H1 (cell line): ENCODE measurements around the gene C17orf50. TPM values are rescaled to one million over a fixed set of nuclear protein-coding genes. Genes with fewer than 3 reads are reported as not detected.

ENCODE experiments used
- CTCF ChIA-PET: fragments of 300-600 bp; sonication (Branson Sonifier 250); formaldehyde crosslinking; loops from one replicate; lab custom pipeline; 2021; ENCODE audit not compliant: partially characterized antibody; lab: Charles Lee
- POLR2A ChIA-PET: fragments of 300-600 bp; sonication (Branson Sonifier 250); formaldehyde crosslinking; loops from one replicate; lab custom pipeline; 2021; ENCODE audit warnings: inconsistent platforms; ENCODE audit not compliant: partially characterized antibody; lab: Charles Lee
- DNase-seq, 2 experiments: peaks; one replicate each; pipeline versions ENCODE4 v3.0.0 to v3.0.0-alpha.2; 2010 to 2022; ENCODE audit warnings: low spot score in 2 of 2, low read depth in 1 of 2, mixed read lengths in 1 of 2
- FAIRE-seq: peaks from 2 replicates; lab custom pipeline; 2011; peaks lifted over from hg19 to GRCh38; lab: Jason Lieb, UNC
- H2AFZ ChIP-seq: 2 replicates; pipeline ENCODE4 v1.8.1; 2012; ENCODE audit warnings: low read length, inconsistent platforms
- H2AK5ac ChIP-seq: 2 replicates; pipeline ENCODE4 v1.6.1; 2013; ENCODE audit warnings: low read depth, low read length
- H2BK120ac ChIP-seq: replicated peaks from 2 replicates; pipeline ENCODE3; 2013; ENCODE audit warnings: low read depth, low read length, inconsistent platforms
- H2BK12ac ChIP-seq: 2 replicates; pipeline ENCODE4 v1.6.1; 2013; ENCODE audit warnings: low read depth, low read length
- H2BK15ac ChIP-seq: 2 replicates; pipeline ENCODE4 v1.6.1; 2013; ENCODE audit warnings: low read length
- H2BK20ac ChIP-seq: 2 replicates; pipeline ENCODE4 v1.6.1; 2013; ENCODE audit warnings: low read length
- H2BK5ac ChIP-seq: 2 replicates; pipeline ENCODE4 v1.6.1; 2013; ENCODE audit warnings: low read depth, low read length
- H3K14ac ChIP-seq: 2 replicates; pipeline ENCODE4 v1.6.1; 2013; ENCODE audit warnings: inconsistent platforms; ENCODE audit not compliant: insufficient read length
- H3K18ac ChIP-seq: 2 replicates; pipeline ENCODE4 v1.6.1; 2013; ENCODE audit warnings: low read length; ENCODE audit errors: extremely low read depth
- H3K23ac ChIP-seq: 2 replicates; pipeline ENCODE4 v1.6.1; 2013; ENCODE audit warnings: inconsistent platforms; ENCODE audit not compliant: insufficient read length
- H3K23me2 ChIP-seq: 2 replicates; pipeline ENCODE4 v1.6.1; 2013; ENCODE audit warnings: low read depth, low read length
- H3K27ac ChIP-seq: 2 replicates; pipeline ENCODE4 v1.6.1; 2011; ENCODE audit warnings: low read depth, low read length, inconsistent platforms
- H3K27me3 ChIP-seq, 4 experiments: replicated peaks in 1 of 4; 1 replicate in 1 of 4; 2 replicates in 3 of 4; pipeline versions ENCODE4 v1.6.1 to v1.8.1; 2011 to 2013; ENCODE audit warnings: low read length in 3 of 4, mild to moderate bottlenecking in 3 of 4, inconsistent platforms in 2 of 4, mixed read lengths in 2 of 4, moderate library complexity in 1 of 4; ENCODE audit not compliant: control insufficient read depth in 3 of 4, insufficient read depth in 3 of 4; ENCODE audit errors: extremely low read depth in 1 of 4
- H3K36me3 ChIP-seq, 4 experiments: 2 replicates each; pipeline versions ENCODE4 v1.6.1 to v1.8.1; 2011 to 2013; ENCODE audit warnings: mild to moderate bottlenecking in 4 of 4, low read length in 3 of 4, moderate library complexity in 2 of 4, control low read depth in 1 of 4, inconsistent platforms in 1 of 4; ENCODE audit not compliant: insufficient read depth in 4 of 4, control insufficient read depth in 2 of 4
- H3K4ac ChIP-seq: replicated peaks from 2 replicates; pipeline ENCODE3; 2013; ENCODE audit warnings: low read length, low read depth, mixed read lengths, inconsistent platforms; ENCODE audit not compliant: insufficient read length
- H3K4me1 ChIP-seq, 4 experiments: replicated peaks in 1 of 4; 1 replicate in 1 of 4; 2 replicates in 3 of 4; pipeline versions ENCODE4 v1.6.1 to v1.8.1; 2011 to 2013; ENCODE audit warnings: low read length in 3 of 4, inconsistent platforms in 2 of 4, mixed read lengths in 1 of 4; ENCODE audit not compliant: insufficient read depth in 4 of 4, control insufficient read depth in 3 of 4
- H3K4me2 ChIP-seq, 2 experiments: 2 replicates each; pipeline versions ENCODE4 v1.6.1 to v1.8.1; 2011 to 2013; ENCODE audit warnings: low read depth in 2 of 2, low read length in 2 of 2, control low read depth in 1 of 2, inconsistent platforms in 1 of 2, mild to moderate bottlenecking in 1 of 2; ENCODE audit not compliant: insufficient read depth in 1 of 2
- H3K4me3 ChIP-seq, 4 experiments: fragments of 200-600, 300-600 bp in 1 of 4; sonication (generic), shearing (Covaris generic), sonication (Bioruptor Twin) in 1 of 4; 2 replicates each; pipeline versions ENCODE4 v1.5.1 to v1.8.1; 2011 to 2016; ENCODE audit warnings: low read length in 4 of 4, low read depth in 3 of 4, control low read depth in 2 of 4, inconsistent platforms in 2 of 4, mild to moderate bottlenecking in 2 of 4, mixed read lengths in 1 of 4, moderate library complexity in 1 of 4; ENCODE audit not compliant: insufficient read depth in 2 of 4; ENCODE audit errors: extremely low read depth in 1 of 4
- H3K56ac ChIP-seq: replicated peaks from 2 replicates; pipeline ENCODE3; 2013; ENCODE audit warnings: low read depth, mild to moderate bottlenecking, mixed read lengths, low read length, inconsistent platforms; ENCODE audit not compliant: insufficient read length
- H3K79me1 ChIP-seq: 2 replicates; pipeline ENCODE4 v1.6.1; 2013; ENCODE audit warnings: low read depth, low read length, control low read depth
- H3K79me2 ChIP-seq, 2 experiments: 2 replicates each; pipeline versions ENCODE4 v1.6.1 to v1.8.1; 2012 to 2013; ENCODE audit warnings: low read length in 2 of 2, mild to moderate bottlenecking in 2 of 2, inconsistent platforms in 1 of 2; ENCODE audit not compliant: insufficient read depth in 2 of 2, control insufficient read depth in 1 of 2
- H3K9ac ChIP-seq, 4 experiments: replicated peaks in 1 of 4; 1 replicate in 1 of 4; 2 replicates in 3 of 4; pipeline versions ENCODE4 v1.6.1 to v1.8.1; 2011 to 2013; ENCODE audit warnings: low read depth in 3 of 4, low read length in 3 of 4, control low read depth in 2 of 4, mild to moderate bottlenecking in 2 of 4, moderate library complexity in 2 of 4, inconsistent platforms in 1 of 4; ENCODE audit errors: extremely low read depth in 1 of 4
- H3K9me3 ChIP-seq, 2 experiments: 2 replicates each; pipeline versions ENCODE4 v1.6.1 to v1.8.1; 2012 to 2013; ENCODE audit warnings: mild to moderate bottlenecking in 2 of 2, moderate library complexity in 2 of 2, control low read depth in 1 of 2, inconsistent platforms in 1 of 2, low read depth in 1 of 2, low read length in 1 of 2, mixed read lengths in 1 of 2; ENCODE audit not compliant: insufficient read depth in 2 of 2
- H4K20me1 ChIP-seq, 2 experiments: replicated peaks in 1 of 2; 2 replicates each; pipeline versions ENCODE3 to v1.8.1; 2011 to 2013; ENCODE audit warnings: inconsistent platforms in 2 of 2, low read length in 2 of 2, mild to moderate bottlenecking in 1 of 2; ENCODE audit not compliant: insufficient read depth in 2 of 2, control insufficient read depth in 1 of 2
- H4K5ac ChIP-seq: 2 replicates; pipeline ENCODE4 v1.6.1; 2013; ENCODE audit warnings: low read length, low read depth, mixed read lengths, inconsistent platforms; ENCODE audit not compliant: insufficient read length
- H4K8ac ChIP-seq: 2 replicates; pipeline ENCODE4 v1.8.0; 2013; ENCODE audit warnings: mild to moderate bottlenecking, moderate library complexity, low read length, inconsistent platforms; ENCODE audit not compliant: insufficient read depth; ENCODE audit errors: extremely low read depth
- H4K91ac ChIP-seq: replicated peaks from 2 replicates; pipeline ENCODE3; 2013; ENCODE audit warnings: low read length, mixed read lengths, inconsistent platforms; ENCODE audit not compliant: insufficient read length
- BACH1 ChIP-seq: IDR thresholded peaks from 2 replicates; pipeline ENCODE4 v1.6.1; 2012; ENCODE audit warnings: low read length, improper control_type of control experiment
- BRCA1 ChIP-seq: IDR thresholded peaks from 2 replicates; pipeline ENCODE4 v1.6.1; 2012; ENCODE audit warnings: low read depth, low read length, improper control_type of control experiment
- CBX5 ChIP-seq: fragments of 300-800, 300-1000 bp; sonication (generic); IDR thresholded peaks from 2 replicates; pipeline ENCODE4 v1.7.1; 2016; ENCODE audit warnings: antibody characterized with exemption, low read length, low read depth
- CTBP2 ChIP-seq: IDR thresholded peaks from 2 replicates; pipeline ENCODE4 v1.7.0; 2011; ENCODE audit warnings: borderline replicate concordance, mild to moderate bottlenecking, moderate library complexity, mixed read lengths, low read length; ENCODE audit not compliant: insufficient read depth, insufficient read length
- FOSL1 ChIP-seq: IDR thresholded peaks from 2 replicates; pipeline ENCODE4 v1.6.1; 2011; ENCODE audit warnings: mild to moderate bottlenecking, low read depth, low read length, moderate library complexity; ENCODE audit not compliant: insufficient read depth
- HDAC6 ChIP-seq: IDR thresholded peaks from one replicate; pipeline ENCODE4 v1.7.1; 2012; ENCODE audit warnings: low read depth, mild to moderate bottlenecking, inconsistent platforms, low read length, moderate library complexity
- POU5F1 ChIP-seq: IDR thresholded peaks from 2 replicates; pipeline ENCODE4 v1.6.1; 2011; ENCODE audit warnings: low read depth, mild to moderate bottlenecking, low read length, moderate library complexity
- RBBP5 ChIP-seq: IDR thresholded peaks from 2 replicates; pipeline ENCODE4 v1.7.1; 2012; ENCODE audit warnings: low read depth, mild to moderate bottlenecking, inconsistent platforms, low read length, moderate library complexity, borderline replicate concordance
- RNF2 ChIP-seq: fragments of 200-900, 300-1000 bp; sonication (generic); IDR thresholded peaks from 2 replicates; pipeline ENCODE4 v1.7.1; 2016; ENCODE audit warnings: borderline replicate concordance, low read depth, mild to moderate bottlenecking, antibody characterized with exemption, low read length; ENCODE audit not compliant: poor library complexity, severe bottlenecking; ENCODE audit errors: missing control alignments
- SIX5 ChIP-seq: IDR thresholded peaks from 2 replicates; pipeline ENCODE4 v1.6.1; 2011; ENCODE audit warnings: mild to moderate bottlenecking, low read depth, low read length
- TAF7 ChIP-seq: optimal IDR thresholded peaks from 2 replicates; pipeline ENCODE3; 2011; ENCODE audit warnings: low read depth, mild to moderate bottlenecking, inconsistent platforms, low read length, moderate library complexity, borderline replicate concordance
- TBP ChIP-seq: IDR thresholded peaks from 2 replicates; pipeline ENCODE4 v1.6.1; 2011; ENCODE audit warnings: low read depth, low read length, improper control_type of control experiment
- polyA plus RNA-seq, 7 experiments: library from polyadenylated mRNA; depleted of rRNA in 3 of 7; stranded (reverse) in 5 of 7; unstranded in 2 of 7; fragments of >200 nt in 5 of 7; fragments of 200-250 nt in 2 of 7; gene quantifications; 1 replicate in 5 of 7; 2 replicates in 1 of 7; 4 replicates in 1 of 7; pipeline versions ENCODE4 v1.2.1 to v1.2.3, GENCODE V29; 2011 to 2013; ENCODE audit warnings: missing spikeins in 2 of 7, mixed read lengths in 2 of 7
- total RNA-seq: library from RNA; stranded (reverse); fragmentation: NEBNext Ultra II Directional; extraction: Animal tissue kit (Norgen Biotek cat#: 25700); gene quantifications from 2 replicates; pipeline ENCODE4 v1.2.1, GENCODE V29; 2021
- TF ChIP-seq, protein P1 (sequence below): IDR thresholded peaks from 2 replicates; pipeline ENCODE4 v1.6.1; 2011; ENCODE audit warnings: low read length, improper control_type of control experiment

The C17orf50 gene
- total and polyA plus RNA-seq, 2 of the 8 experiments (the other 6 are each of a cell fraction or from before 2014, with no cell fraction given): 0.12 TPM; not detected in 1

DNA sequence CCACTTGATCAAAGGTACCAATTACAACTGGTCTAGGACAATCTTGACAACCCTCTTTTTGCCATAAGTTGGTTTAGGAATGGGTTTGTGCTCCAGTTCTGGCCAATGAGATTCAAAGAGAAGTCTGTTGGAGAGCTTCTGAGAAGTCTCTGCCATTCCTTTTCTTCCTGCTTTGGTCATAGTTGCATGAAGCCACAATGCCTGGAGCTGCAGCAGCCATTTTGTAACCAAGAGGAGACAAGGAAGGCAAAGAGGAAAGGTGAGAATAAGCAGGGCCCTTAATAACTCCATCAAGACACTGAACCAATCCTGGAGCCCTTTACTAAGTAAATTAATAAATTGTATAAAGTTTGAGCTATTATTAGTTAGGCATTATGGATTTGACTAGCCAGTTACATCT is 3.4 kb upstream of the C17orf50 start:
- H3K23ac ChIP-seq: no peak overlapping the region
- no peak overlapping the region for H2AFZ ChIP-seq
- H3K56ac ChIP-seq: no peak overlapping the region
- H2BK5ac ChIP-seq: no peak overlapping the region
- H3K27me3 ChIP-seq: 0 out of 7 replicates have a peak, but pooled peaks cover 0 to 2% (median 0%) of the 10 kb centered on the region in 4 experiments
- H2BK20ac ChIP-seq: no peak overlapping the region
- H3K4me2 ChIP-seq: no peak overlapping the region
- no peaks in the 10 kb centered on the region for H3K9me3 ChIP-seq
- no peaks in the 10 kb centered on the region for H3K23me2 ChIP-seq
- peaks cover 0 to 7% (median 2%) of the 10 kb centered on the region in 4 experiments; a peak in 2 of 7 replicates for H3K4me1 ChIP-seq
- no peak overlapping the region for H4K91ac ChIP-seq
- no peak overlapping the region for H3K14ac ChIP-seq
- H4K20me1 ChIP-seq: no peaks in the 10 kb centered on the region
- no peak overlapping the region for H2BK15ac ChIP-seq
- ChIA-PET POLR2A (interaction anchor here (1.3 to 2.0 kb wide), 3 partner anchors 9 to 189 kb away, joined by 3 to 9 read pairs (median 3); partner anchors contain the start of gene TAF15), CTCF (interaction anchor here (0.7 to 4.0 kb wide), 6 partner anchors 10 to 444 kb away, joined by 3 to 19 read pairs (median 4); partner anchors contain the start of gene TAF15)
- no peak overlapping the region for H3K9ac ChIP-seq
- TF ChIP-seq BRCA1: no peak
- no peak for TF ChIP-seq POU5F1
- no peak for TF ChIP-seq BACH1
- no peak for TF ChIP-seq TAF7
- TF ChIP-seq CTBP2: no peak
- no peak for TF ChIP-seq CBX5
- TF ChIP-seq, protein P1, sequence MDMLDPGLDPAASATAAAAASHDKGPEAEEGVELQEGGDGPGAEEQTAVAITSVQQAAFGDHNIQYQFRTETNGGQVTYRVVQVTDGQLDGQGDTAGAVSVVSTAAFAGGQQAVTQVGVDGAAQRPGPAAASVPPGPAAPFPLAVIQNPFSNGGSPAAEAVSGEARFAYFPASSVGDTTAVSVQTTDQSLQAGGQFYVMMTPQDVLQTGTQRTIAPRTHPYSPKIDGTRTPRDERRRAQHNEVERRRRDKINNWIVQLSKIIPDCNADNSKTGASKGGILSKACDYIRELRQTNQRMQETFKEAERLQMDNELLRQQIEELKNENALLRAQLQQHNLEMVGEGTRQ: no peak
- no peak for TF ChIP-seq RBBP5
- TF ChIP-seq HDAC6: no peak
- TF ChIP-seq FOSL1: no peak
- TF ChIP-seq RNF2: no peak
- no peak for TF ChIP-seq SIX5
- TF ChIP-seq TBP: no peak
- H2BK120ac ChIP-seq: no peak overlapping the region
- no peak overlapping the region for H3K4me3 ChIP-seq
- no peaks in the 10 kb centered on the region for H3K36me3 ChIP-seq
- FAIRE-seq (no peak), DNase-seq (no peak)
- no peak overlapping the region for H3K4ac ChIP-seq
- no peak overlapping the region for H3K27ac ChIP-seq
- H3K18ac ChIP-seq: no peak overlapping the region
- H4K8ac ChIP-seq: no peak overlapping the region
- no peaks in the 10 kb centered on the region for H3K79me1 ChIP-seq
- no peak overlapping the region for H4K5ac ChIP-seq
- H3K79me2 ChIP-seq: no peaks in the 10 kb centered on the region
- H2BK12ac ChIP-seq: no peak overlapping the region
- H2AK5ac ChIP-seq: no peak overlapping the region
